Ectodermal cell (in vitro differentiated cells): ENCODE results near the gene EPSTI1.
"Not testable (repeated sequence)": the region's sequence is repeated elsewhere in the genome, so short reads cannot be mapped to it uniquely, and the experiment has no call there.

Experiments
- H3K27ac ChIP-seq: 2 replicates; pipeline ENCODE4 v1.7.0; 2013; ENCODE audit warnings: mild to moderate bottlenecking, low read depth, low read length; ENCODE audit not compliant: insufficient read depth, poor library complexity, severe bottlenecking
- H3K27me3 ChIP-seq: 2 replicates; pipeline ENCODE4 v1.7.0; 2013; ENCODE audit warnings: mild to moderate bottlenecking, low read length; ENCODE audit not compliant: insufficient read depth, control insufficient read depth, poor library complexity, severe bottlenecking
- H3K36me3 ChIP-seq: one replicate; pipeline ENCODE4 v1.7.0; 2013; ENCODE audit warnings: low read length; ENCODE audit not compliant: control insufficient read depth, insufficient read depth
- H3K4me1 ChIP-seq: one replicate; pipeline ENCODE4 v1.7.0; 2013; ENCODE audit warnings: low read length; ENCODE audit not compliant: control insufficient read depth, insufficient read depth
- H3K4me3 ChIP-seq: 2 replicates; pipeline ENCODE4 v1.7.0; 2013; ENCODE audit warnings: low read depth, low read length, control low read depth; ENCODE audit not compliant: insufficient read depth
- H3K9me3 ChIP-seq: 2 replicates; pipeline ENCODE4 v1.7.0; 2013; ENCODE audit warnings: mild to moderate bottlenecking, low read length, moderate library complexity; ENCODE audit not compliant: control insufficient read depth
- WGBS, 2 experiments: methylation state at CpG; one replicate each; pipeline ENCODE4 v1.1.7; 2013; ENCODE audit warnings: missing lambda C conversion rate in 2 of 2; 5-methylcytosine and 5-hydroxymethylcytosine counted together

Gene EPSTI1

GRCh38 chr13:42878721-42879120, 113.3 kb downstream of the EPSTI1 start:
- Histone ChIP-seq H3K4me3 (no peak overlapping the region), H3K36me3 (no peaks in the 10 kb centered on the region), H3K9me3 (no peaks in the 10 kb centered on the region), H3K27me3 (peaks cover 11% of the 10 kb centered on the region), H3K27ac (no peak overlapping the region), H3K4me1 (peaks cover 13% of the 10 kb centered on the region)
- WGBS, 2 experiments: 95 to 96% methylated on average over 3 of the region's 3 CpGs

GRCh38 chr13:42876887-42877545, 115.0 kb downstream of the EPSTI1 start:
- Histone ChIP-seq H3K27me3 (peaks cover 25% of the 10 kb centered on the region), H3K27ac (no peak overlapping the region), H3K9me3 (no peaks in the 10 kb centered on the region), H3K36me3 (no peaks in the 10 kb centered on the region), H3K4me3 (no peak overlapping the region), H3K4me1 (peaks cover 13% of the 10 kb centered on the region)
- 69 to 74% methylated on average over 4 of the region's 6 CpGs for WGBS, 2 experiments

GRCh38 chr13:42876270-42876714, 115.7 kb downstream of the EPSTI1 start:
- H3K9me3 ChIP-seq: no peaks in the 10 kb centered on the region
- WGBS, 2 experiments: 13 to 29% methylated on average over 1 of the region's 1 CpG
- H3K36me3 ChIP-seq: no peaks in the 10 kb centered on the region
- H3K4me3 ChIP-seq: no peak overlapping the region
- H3K27me3 ChIP-seq: peaks cover 30% of the 10 kb centered on the region
- peaks cover 13% of the 10 kb centered on the region for H3K4me1 ChIP-seq
- H3K27ac ChIP-seq: no peak overlapping the region

- H3K27ac ChIP-seq: no peak overlapping the region
- no peaks in the 10 kb centered on the region for H3K36me3 ChIP-seq
- WGBS, 2 experiments: 19 to 24% methylated on average over 12 of the region's 12 CpGs
- no peak overlapping the region for H3K4me3 ChIP-seq
- H3K27me3 ChIP-seq: peaks cover 34% of the 10 kb centered on the region
- H3K9me3 ChIP-seq: no peaks in the 10 kb centered on the region
- H3K4me1 ChIP-seq: peaks cover 13% of the 10 kb centered on the region
These were observed 116.4 kb downstream of the EPSTI1 start for GRCh38 chr13:42875475-42876269.

- Histone ChIP-seq H3K9me3 (no peaks in the 10 kb centered on the region), H3K4me1 (peaks cover 13% of the 10 kb centered on the region), H3K36me3 (no peaks in the 10 kb centered on the region), H3K27me3 (peaks cover 39% of the 10 kb centered on the region), H3K4me3 (no peak overlapping the region), H3K27ac (no peak overlapping the region)
- 100% methylated on average over 1 of the region's 2 CpGs for WGBS, 2 experiments
These were observed 117.8 kb downstream of the EPSTI1 start for GRCh38 chr13:42874221-42874620.

GRCh38 chr13:42873081-42873480, 119.0 kb downstream of the EPSTI1 start:
- peaks cover 39% of the 10 kb centered on the region for H3K27me3 ChIP-seq
- no peak overlapping the region for H3K4me3 ChIP-seq
- no peak overlapping the region for H3K27ac ChIP-seq
- H3K4me1 ChIP-seq: peaks cover 13% of the 10 kb centered on the region
- 40 to 42% methylated on average over 8 of the region's 8 CpGs for WGBS, 2 experiments
- no peaks in the 10 kb centered on the region for H3K36me3 ChIP-seq
- H3K9me3 ChIP-seq: no peaks in the 10 kb centered on the region

- no peaks in the 10 kb centered on the region for H3K9me3 ChIP-seq
- H3K27ac ChIP-seq: no peak overlapping the region
- no peaks in the 10 kb centered on the region for H3K36me3 ChIP-seq
- 68 to 69% methylated on average over 4 of the region's 4 CpGs for WGBS, 2 experiments
- H3K4me1 ChIP-seq: no peaks in the 10 kb centered on the region
- H3K27me3 ChIP-seq: peaks cover 17% of the 10 kb centered on the region
- H3K4me3 ChIP-seq: no peak overlapping the region
These were observed 124.8 kb downstream of the EPSTI1 start for GRCh38 chr13:42867232-42867631.

GRCh38 chr13:42865768-42866102, 126.3 kb downstream of the EPSTI1 start:
- Histone ChIP-seq H3K4me3 (no peak overlapping the region), H3K4me1 (no peaks in the 10 kb centered on the region), H3K27ac (no peak overlapping the region), H3K9me3 (no peaks in the 10 kb centered on the region), H3K36me3 (no peaks in the 10 kb centered on the region), H3K27me3 (peaks cover 6% of the 10 kb centered on the region)
- WGBS, 2 experiments: 86 to 95% methylated on average over 2 of the region's 2 CpGs

- Histone ChIP-seq H3K36me3 (no peaks in the 10 kb centered on the region), H3K4me3 (no peak overlapping the region), H3K4me1 (no peaks in the 10 kb centered on the region), H3K9me3 (no peaks in the 10 kb centered on the region), H3K27ac (no peak overlapping the region), H3K27me3 (no peaks in the 10 kb centered on the region)
- 90 to 94% methylated on average over 10 of the region's 10 CpGs for WGBS, 2 experiments
These were observed 126.9 kb downstream of the EPSTI1 start for GRCh38 chr13:42864952-42865767.

- not testable (repeated sequence) for H3K27ac ChIP-seq, H3K36me3 ChIP-seq, H3K9me3 ChIP-seq, H3K27me3 ChIP-seq, H3K4me3 ChIP-seq, H3K4me1 ChIP-seq
- 87 to 92% methylated on average over 2 of the region's 2 CpGs for WGBS, 2 experiments
These were observed 129.7 kb downstream of the EPSTI1 start for GRCh38 chr13:42862370-42862769.
